HG02943 (cell line): Measurements from ENCODE around the gene MAPK12.

ENCODE experiments used
- ATAC-seq: cut with Tn5 transposase; IDR thresholded peaks from one replicate; pipeline ENCODE4 v1.9.1; 2021; ENCODE audit warnings: mild to moderate bottlenecking, low read depth, moderate library complexity; ENCODE audit not compliant: unreplicated experiment

The MAPK12 gene

DNA sequence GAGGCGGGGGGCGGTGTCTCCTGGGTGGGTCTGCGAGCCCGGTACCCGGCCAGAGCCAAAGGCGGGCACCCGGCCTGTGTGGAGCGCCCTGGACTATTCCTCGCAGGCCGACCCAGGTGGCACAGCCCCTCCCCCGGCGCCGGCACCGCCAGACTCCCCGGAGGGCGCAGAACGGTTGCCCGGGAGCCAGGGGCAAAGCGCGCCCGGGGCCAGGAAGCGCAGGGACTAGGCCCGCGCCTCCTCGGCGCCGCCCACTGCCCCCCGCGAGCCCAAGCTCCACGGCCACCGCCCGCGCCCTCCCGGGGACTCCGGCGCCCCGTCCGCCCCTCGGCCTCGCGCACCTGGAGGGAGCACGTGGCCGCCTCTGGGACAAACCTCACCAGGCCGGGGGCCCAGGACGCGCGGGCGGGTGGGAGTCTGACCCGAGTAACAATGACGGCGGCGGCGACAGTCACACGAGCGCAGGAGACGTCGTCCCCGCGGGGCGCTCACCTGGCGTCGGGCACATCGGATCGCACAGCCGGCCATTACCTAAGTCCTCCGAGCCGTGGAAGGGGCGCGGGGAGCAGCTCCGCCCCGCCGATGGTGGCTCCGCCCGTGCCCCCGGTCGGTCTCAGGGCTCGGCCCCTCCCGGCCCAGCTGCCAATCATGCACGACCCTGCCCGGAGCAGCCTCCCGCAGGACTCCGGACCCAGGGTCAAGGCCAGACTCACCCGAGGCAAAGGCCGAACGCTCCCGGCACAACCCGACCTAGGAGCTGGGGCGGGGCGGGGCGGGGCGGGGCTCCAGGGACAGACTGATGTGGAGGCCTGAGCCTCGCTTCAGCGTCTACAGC, 38.5 kb upstream of the MAPK12 start:
- no peak for ATAC-seq

GRCh38 chr22:50298937-50299784, 37.7 kb upstream of the MAPK12 start:
- no peak for ATAC-seq

DNA sequence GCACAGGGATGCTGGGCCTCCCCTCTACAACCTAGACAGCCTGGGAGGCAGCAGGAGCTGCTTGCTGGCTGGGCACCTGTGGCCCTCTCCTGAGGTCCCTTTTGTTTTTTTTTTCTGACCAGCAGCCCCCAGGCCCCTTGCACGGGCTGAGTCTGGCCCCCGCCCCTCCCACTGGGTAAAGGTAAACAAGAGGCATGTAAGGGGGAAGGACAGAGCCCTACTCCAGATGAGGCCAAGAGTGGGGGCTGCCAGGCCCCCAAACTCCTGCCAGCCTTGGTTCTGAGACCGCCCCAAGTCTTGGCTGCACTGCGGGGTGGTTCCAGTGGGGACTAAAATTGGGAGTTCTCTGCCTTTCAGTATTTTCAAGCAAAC, 36.8 kb upstream of the MAPK12 start:
- ATAC-seq, result no peak

- no peak for ATAC-seq
Observed at GRCh38 chr22:50297510-50298265, 36.2 kb upstream of the MAPK12 start.

DNA sequence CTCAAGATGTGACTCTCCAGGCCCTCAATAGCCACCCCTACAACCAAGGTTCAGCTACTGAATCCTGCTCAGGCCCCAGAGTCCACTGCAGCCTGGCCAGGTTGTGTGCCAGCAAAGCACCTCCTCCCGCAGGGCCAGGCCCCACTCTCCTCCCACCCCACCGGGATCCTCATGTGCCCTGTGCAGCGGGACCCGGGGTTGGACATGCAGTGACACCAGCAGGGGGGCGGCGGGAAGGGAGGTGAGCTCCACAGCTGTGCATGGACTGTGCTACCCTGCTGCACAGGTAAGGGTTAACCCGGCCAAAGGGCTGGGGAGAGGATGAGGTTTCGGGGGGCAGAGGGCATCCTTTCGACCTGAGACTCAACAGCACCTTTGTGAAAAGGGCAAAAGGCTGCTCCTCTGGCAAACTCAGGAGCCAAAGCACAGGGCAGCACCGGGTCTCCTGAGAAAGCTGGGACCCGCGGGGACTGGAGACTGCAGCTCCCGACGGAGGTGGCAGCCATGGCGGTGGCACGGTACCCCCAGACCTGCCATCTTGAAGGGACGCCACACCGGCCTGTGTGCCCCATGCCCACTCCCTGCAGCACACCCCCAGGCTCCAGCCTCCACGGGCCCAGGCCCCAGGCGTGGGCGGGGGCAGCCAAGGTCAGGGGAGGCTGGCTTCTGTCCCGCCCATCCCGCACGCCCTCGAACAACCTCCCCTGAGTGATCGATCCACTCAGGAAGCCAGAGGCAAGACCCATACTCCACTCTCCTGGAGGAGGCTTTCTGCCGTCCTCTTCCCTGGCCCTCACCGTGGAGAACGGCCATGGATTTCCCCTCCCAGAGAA, 35.4 kb upstream of the MAPK12 start:
- ATAC-seq, result no peak

GRCh38 chr22:50294319-50294656, 32.8 kb upstream of the MAPK12 start:
- ATAC-seq, result no peak

GRCh38 chr22:50293441-50294318, 32.2 kb upstream of the MAPK12 start:
- ATAC-seq, result no peak

DNA sequence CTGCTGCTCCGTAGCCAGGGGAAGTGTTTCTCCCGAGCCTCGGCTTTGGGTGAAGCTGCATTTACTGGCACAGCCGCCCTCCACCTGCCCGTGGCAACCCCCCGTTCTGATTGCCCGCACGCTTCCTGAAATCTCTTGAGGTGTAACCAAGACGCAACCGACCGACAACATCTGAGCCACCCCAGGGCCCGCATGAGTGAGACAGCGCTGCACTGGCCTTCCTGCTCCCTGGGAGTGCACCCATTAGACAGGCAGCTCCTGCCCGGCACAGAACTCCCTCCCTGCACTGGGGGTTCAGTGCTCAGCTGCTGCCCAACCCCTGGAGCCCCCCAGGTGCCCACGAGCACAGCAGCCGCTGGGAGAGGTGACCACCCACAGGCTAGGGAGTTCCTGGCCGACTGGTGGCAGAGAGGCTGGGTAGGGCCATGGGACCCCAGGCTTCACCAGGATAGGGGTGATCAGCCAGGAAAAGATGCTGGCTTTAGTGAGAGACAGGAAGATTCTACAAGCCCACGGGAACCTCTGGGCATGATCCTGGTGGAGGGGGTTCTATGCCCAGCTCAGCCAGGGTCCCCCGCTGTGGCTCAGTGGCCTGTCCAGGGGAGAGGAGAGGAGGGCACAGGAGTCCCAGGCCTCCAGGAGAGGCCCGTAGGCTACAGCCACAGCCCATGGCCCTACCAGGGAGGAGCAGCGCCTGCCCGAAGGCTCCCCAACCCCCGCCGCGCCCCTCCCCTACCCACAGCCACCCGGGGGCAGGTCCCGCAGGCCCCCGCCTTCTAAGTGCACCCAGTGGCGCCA, 31.4 kb upstream of the MAPK12 start:
- no peak for ATAC-seq

DNA sequence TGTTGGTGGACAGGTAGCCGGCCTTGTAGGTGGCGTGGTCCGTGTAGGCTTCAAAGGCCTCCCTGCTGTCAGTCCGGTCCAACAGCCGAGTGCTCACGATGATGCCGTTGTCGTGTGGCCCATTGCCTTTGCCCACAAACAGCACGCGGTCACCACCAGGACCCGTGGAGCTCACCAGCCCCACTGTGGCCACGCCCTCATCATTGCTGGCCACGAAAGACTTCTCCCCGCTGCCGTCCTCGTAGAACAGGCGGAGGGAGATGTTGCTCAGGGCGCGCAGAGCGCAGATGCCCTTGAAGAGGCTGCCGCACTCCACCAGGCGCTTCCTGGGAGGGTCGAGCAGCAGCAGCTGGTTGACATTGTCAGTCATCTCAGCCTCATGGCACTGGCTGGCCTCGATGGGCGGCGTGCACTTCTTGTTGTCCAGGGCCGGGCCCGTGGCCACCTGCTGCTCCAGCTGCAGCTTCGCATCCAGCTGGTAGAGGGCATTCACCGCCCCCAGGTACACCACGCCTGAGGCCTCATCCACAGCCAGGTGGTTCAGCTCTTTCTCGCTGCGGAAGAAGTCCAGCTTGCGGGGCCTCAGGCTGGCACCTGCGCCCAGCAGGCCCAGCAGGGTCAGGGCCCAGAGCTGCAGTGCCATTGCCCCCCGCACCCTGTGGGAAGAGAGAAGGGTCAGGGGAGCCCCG, 28.6 kb upstream of the MAPK12 start:
- ATAC-seq, result no peak

GRCh38 chr22:50289151-50289941, 27.9 kb upstream of the MAPK12 start:
- ATAC-seq, result no peak

GRCh38 chr22:50287731-50288130, 26.2 kb upstream of the MAPK12 start:
- ATAC-seq, result no peak

- no peak for ATAC-seq
Observed at GRCh38 chr22:50286701-50287318, 25.3 kb upstream of the MAPK12 start.

- no peak for ATAC-seq
Observed at GRCh38 chr22:50286275-50286674, 24.8 kb upstream of the MAPK12 start.

GRCh38 chr22:50285568-50286229, 24.2 kb upstream of the MAPK12 start:
- no peak for ATAC-seq

DNA sequence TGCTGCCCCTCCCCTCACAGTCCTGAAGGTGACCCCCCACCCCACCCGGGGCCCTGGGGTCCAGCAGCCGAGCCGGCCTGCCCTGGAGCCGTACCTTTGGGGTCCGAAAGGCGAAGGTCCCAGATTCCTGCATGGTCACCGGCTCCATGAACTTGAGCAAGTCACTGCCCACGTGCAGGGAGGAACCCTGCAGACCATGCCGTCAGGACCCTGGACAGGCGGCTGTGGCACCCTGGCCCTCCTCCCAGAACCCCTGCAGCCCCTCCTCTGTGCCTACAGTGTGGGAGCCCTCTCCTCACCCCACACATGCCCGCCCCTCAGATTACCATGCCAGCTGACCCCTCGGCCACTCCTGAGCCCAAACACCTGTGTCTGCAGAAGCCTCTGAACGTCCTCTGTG, 23.0 kb upstream of the MAPK12 start:
- no peak for ATAC-seq

GRCh38 chr22:50283821-50284220, 22.3 kb upstream of the MAPK12 start:
- ATAC-seq, result no peak
